Measurements from ENCODE around the gene RARA.
A peak's percentile ranks its signal among the peaks of the same experiment; 100 is the strongest.

RARA gene

DNA sequence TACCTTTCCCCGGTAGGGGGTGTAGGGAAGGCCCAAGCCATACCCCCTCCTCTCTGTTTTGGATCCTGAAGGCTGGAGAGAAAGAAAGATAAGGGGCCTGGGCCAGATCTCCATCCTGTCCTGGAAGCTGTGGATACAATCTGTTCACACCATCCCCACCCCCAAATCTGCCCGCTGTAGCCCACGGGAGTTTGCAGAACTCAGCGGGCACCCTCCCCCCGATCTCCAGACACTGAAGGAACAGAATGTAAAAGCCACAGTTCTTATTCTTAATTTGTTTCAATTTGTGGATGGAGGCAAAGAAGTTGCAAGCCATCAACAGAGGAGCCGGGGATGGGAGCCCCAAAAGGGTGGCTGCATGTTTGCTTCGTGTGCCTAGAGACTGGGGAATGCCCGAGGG, 28.4 kb downstream of the RARA start:
- no peak for TF ChIP-seq EZH2phosphoT487 (IDR thresholded peaks at IDR 0.05; ENCODE audit: borderline replicate concordance)
- TF ChIP-seq, protein P1, sequence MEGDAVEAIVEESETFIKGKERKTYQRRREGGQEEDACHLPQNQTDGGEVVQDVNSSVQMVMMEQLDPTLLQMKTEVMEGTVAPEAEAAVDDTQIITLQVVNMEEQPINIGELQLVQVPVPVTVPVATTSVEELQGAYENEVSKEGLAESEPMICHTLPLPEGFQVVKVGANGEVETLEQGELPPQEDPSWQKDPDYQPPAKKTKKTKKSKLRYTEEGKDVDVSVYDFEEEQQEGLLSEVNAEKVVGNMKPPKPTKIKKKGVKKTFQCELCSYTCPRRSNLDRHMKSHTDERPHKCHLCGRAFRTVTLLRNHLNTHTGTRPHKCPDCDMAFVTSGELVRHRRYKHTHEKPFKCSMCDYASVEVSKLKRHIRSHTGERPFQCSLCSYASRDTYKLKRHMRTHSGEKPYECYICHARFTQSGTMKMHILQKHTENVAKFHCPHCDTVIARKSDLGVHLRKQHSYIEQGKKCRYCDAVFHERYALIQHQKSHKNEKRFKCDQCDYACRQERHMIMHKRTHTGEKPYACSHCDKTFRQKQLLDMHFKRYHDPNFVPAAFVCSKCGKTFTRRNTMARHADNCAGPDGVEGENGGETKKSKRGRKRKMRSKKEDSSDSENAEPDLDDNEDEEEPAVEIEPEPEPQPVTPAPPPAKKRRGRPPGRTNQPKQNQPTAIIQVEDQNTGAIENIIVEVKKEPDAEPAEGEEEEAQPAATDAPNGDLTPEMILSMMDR (conservative IDR thresholded peaks at IDR 0.05; ENCODE audit: low read length) = no peak
- peaks cover 55% of the 10 kb centered on the region for H3K4me1 ChIP-seq (ENCODE audit: insufficient read depth, low read length, poor library complexity, severe bottlenecking)
- no peak overlapping the region for H2AFZ ChIP-seq (ENCODE audit: low read length)
- H3K36me3 ChIP-seq (ENCODE audit: insufficient read depth, low read length) = peaks cover 3% of the 10 kb centered on the region; the same call in 1 of the 2 replicates
- no peaks in the 10 kb centered on the region for H3K9me3 ChIP-seq (ENCODE audit: insufficient read depth, low read depth, low read length)
- 0 out of 2 replicates have a peak, but pooled peaks cover 9% of the 10 kb centered on the region for H3F3A ChIP-seq (ENCODE audit: low read depth)
- H3K79me2 ChIP-seq (ENCODE audit: insufficient read depth, low read length) = peaks cover 74% of the 10 kb centered on the region
- peak overlapping the region; percentile 75 for H3K9ac ChIP-seq (ENCODE audit: low read depth, low read length, poor library complexity, severe bottlenecking)
- H3K27me3 ChIP-seq (ENCODE audit: insufficient read depth, low read length, poor library complexity, severe bottlenecking) = no peaks in the 10 kb centered on the region
- H3K9me2 ChIP-seq (replicated peaks; ENCODE audit: low read depth, low read length) = no peaks in the 10 kb centered on the region
- H3K4me2 ChIP-seq (ENCODE audit: low read depth, low read length, poor library complexity, severe bottlenecking) = peak overlapping the region; percentile 84
- no peak overlapping the region for H3K4me3 ChIP-seq (ENCODE audit: low read length, poor library complexity, severe bottlenecking)
- no peaks in the 10 kb centered on the region for H4K20me1 ChIP-seq (ENCODE audit: insufficient read depth, low read length, poor library complexity, severe bottlenecking)

DNA sequence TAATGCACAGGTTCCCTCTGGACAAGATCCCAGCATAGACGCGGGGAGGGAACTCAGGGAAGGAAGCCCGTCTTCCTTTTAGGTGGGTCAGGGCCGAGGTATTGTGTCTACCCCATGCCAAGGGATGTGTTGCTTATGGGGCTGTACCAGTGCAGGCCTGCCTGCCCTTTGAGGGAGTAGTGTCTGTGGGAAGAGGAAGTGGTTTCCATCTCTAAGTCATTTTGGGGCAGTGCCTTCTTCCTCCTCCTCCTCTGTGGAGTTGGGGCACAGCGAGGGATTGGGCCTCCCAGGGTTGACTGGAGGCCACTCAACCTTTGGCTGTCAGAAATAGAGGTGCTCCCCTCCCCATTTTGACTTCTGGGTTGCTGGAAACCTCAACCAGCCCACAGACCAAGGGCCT, 29.1 kb downstream of the RARA start:
- H3F3A ChIP-seq (ENCODE audit: low read depth) = 0 out of 2 replicates have a peak, but pooled peaks cover 9% of the 10 kb centered on the region
- no peaks in the 10 kb centered on the region for H3K27me3 ChIP-seq (ENCODE audit: insufficient read depth, low read length, poor library complexity, severe bottlenecking)
- H3K4me1 ChIP-seq (ENCODE audit: insufficient read depth, low read length, poor library complexity, severe bottlenecking) = peaks cover 53% of the 10 kb centered on the region
- H3K9me3 ChIP-seq (ENCODE audit: insufficient read depth, low read depth, low read length) = no peaks in the 10 kb centered on the region
- H3K4me2 ChIP-seq (ENCODE audit: low read depth, low read length, poor library complexity, severe bottlenecking) = peak overlapping the region; percentile 84
- H3K9ac ChIP-seq (ENCODE audit: low read depth, low read length, poor library complexity, severe bottlenecking) = peak overlapping the region; percentile 75
- no peaks in the 10 kb centered on the region for H3K9me2 ChIP-seq (replicated peaks; ENCODE audit: low read depth, low read length)
- H3K4me3 ChIP-seq (ENCODE audit: low read length, poor library complexity, severe bottlenecking) = peak overlapping the region; percentile 51
- no peak overlapping the region for H2AFZ ChIP-seq (ENCODE audit: low read length)
- peaks cover 81% of the 10 kb centered on the region for H3K79me2 ChIP-seq (ENCODE audit: insufficient read depth, low read length)
- no peaks in the 10 kb centered on the region; the same call in 1 of the 2 replicates for H3K36me3 ChIP-seq (ENCODE audit: insufficient read depth, low read length)
- TF ChIP-seq EZH2phosphoT487 (IDR thresholded peaks at IDR 0.05; ENCODE audit: borderline replicate concordance) = no peak
- TF ChIP-seq, protein P1 (conservative IDR thresholded peaks at IDR 0.05; ENCODE audit: low read length) = no peak
- H4K20me1 ChIP-seq (ENCODE audit: insufficient read depth, low read length, poor library complexity, severe bottlenecking) = no peaks in the 10 kb centered on the region

DNA sequence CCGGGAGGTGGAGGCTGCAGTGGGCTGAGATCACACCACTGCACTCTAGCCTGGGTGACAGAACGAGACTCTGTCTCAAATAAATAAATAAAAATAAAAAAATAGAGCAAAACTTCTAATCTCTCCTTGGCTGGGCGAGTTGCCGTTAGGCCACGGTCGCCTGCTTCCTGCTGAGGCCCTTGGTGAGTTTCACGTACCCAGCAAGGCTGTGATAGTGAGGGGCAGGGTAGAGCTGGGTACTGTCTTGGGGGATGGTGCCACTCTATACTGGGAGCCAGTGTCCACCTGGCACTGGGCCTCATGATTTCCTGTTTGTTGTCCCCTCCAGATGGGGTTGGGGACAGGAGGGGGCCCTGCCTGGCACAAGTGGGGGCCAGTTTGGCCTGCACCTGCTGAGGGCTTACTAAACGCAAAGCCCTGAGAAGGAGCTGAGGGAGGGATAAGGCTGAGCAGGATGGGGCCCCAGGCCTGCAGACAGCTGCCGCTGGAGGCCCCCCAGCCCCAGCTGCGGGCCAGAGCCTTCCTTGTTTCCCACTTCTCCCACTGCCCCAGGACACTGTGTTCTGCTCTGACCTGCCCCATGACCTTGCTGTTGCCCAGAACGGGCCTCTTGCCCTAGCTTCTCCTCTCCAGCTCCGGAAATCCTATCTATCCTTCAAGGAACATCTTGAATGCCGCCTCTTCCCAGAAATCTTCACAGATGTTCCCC, 30.1 kb downstream of the RARA start:
- TF ChIP-seq EZH2phosphoT487 (IDR thresholded peaks at IDR 0.05; ENCODE audit: borderline replicate concordance) = no peak
- TF ChIP-seq, protein P1 (conservative IDR thresholded peaks at IDR 0.05; ENCODE audit: low read length) = no peak
- Histone ChIP-seq H3K4me3 (ENCODE audit: low read length, poor library complexity, severe bottlenecking) (peak overlapping the region; percentile 51), H3K9ac (ENCODE audit: low read depth, low read length, poor library complexity, severe bottlenecking) (peak overlapping the region; percentile 75), H3K27me3 (ENCODE audit: insufficient read depth, low read length, poor library complexity, severe bottlenecking) (no peaks in the 10 kb centered on the region), H4K20me1 (ENCODE audit: insufficient read depth, low read length, poor library complexity, severe bottlenecking) (no peaks in the 10 kb centered on the region), H3K4me2 (ENCODE audit: low read depth, low read length, poor library complexity, severe bottlenecking) (peak overlapping the region; percentile 84), H2AFZ (ENCODE audit: low read length) (no peak overlapping the region), H3K4me1 (ENCODE audit: insufficient read depth, low read length, poor library complexity, severe bottlenecking) (peaks cover 63% of the 10 kb centered on the region), H3K79me2 (ENCODE audit: insufficient read depth, low read length) (peaks cover 83% of the 10 kb centered on the region), H3K9me3 (ENCODE audit: insufficient read depth, low read depth, low read length) (no peaks in the 10 kb centered on the region), H3K36me3 (ENCODE audit: insufficient read depth, low read length) (no peaks in the 10 kb centered on the region), H3K9me2 (replicated peaks; ENCODE audit: low read depth, low read length) (no peaks in the 10 kb centered on the region), H3F3A (ENCODE audit: low read depth) (0 out of 2 replicates have a peak, but pooled peaks cover 9% of the 10 kb centered on the region)
